Aorta (tissue), 5 donors: ENCODE data around the gene SYT12. TPM values are rescaled to one million over a fixed set of nuclear protein-coding genes. Genes with fewer than 3 reads are reported as not detected.
A peak's percentile ranks its signal among the peaks of the same experiment; 100 is the strongest.

Experiments used
- ATAC-seq: fragments of 200-7000 bp; cut with Tn5 transposase; one replicate; pipeline ENCODE4 v1.9.1; 2022; ENCODE audit warnings: moderate library complexity; ENCODE audit not compliant: low FRiP score
- DNase-seq, 2 donors: peaks; one replicate each; pipeline ENCODE4 v3.0.0-alpha.2; 2020
- H3K27ac ChIP-seq, 2 donors: one replicate each; pipeline ENCODE4 v1.5.1; 2013; ENCODE audit warnings: low read length in 2 of 2, mild to moderate bottlenecking in 2 of 2, moderate library complexity in 2 of 2, control low read depth in 1 of 2, inconsistent platforms in 1 of 2, low read depth in 1 of 2
- H3K27me3 ChIP-seq, 2 donors: one replicate each; pipeline ENCODE4 v1.6.1; 2013; ENCODE audit warnings: control low read depth in 1 of 2, low read length in 1 of 2, mild to moderate bottlenecking in 1 of 2, moderate library complexity in 1 of 2; ENCODE audit not compliant: insufficient read depth in 2 of 2, control insufficient read depth in 1 of 2
- H3K36me3 ChIP-seq, 2 donors: one replicate each; pipeline ENCODE4 v1.6.1; 2013; ENCODE audit warnings: control low read depth in 1 of 2, low read length in 1 of 2, mild to moderate bottlenecking in 1 of 2; ENCODE audit not compliant: insufficient read depth in 2 of 2, control insufficient read depth in 1 of 2
- H3K4me1 ChIP-seq, 2 donors: one replicate each; pipeline ENCODE4 v1.6.1; 2013; ENCODE audit warnings: low read length in 2 of 2, control low read depth in 1 of 2, mild to moderate bottlenecking in 1 of 2, moderate library complexity in 1 of 2; ENCODE audit not compliant: insufficient read depth in 2 of 2, control insufficient read depth in 1 of 2
- H3K4me3 ChIP-seq, 2 donors: one replicate each; pipeline ENCODE4 v1.5.1; 2013; ENCODE audit warnings: low read length in 2 of 2, control low read depth in 1 of 2, mild to moderate bottlenecking in 1 of 2
- H3K9me3 ChIP-seq: one replicate; pipeline ENCODE4 v1.6.1; 2013; ENCODE audit warnings: mild to moderate bottlenecking, low read length; ENCODE audit not compliant: control insufficient read depth
- WGBS, 2 donors: extraction: QIAGEN DNeasy Blood & Tissue Kit; methylation state at CpG; one replicate each; pipeline ENCODE4 v1.1.7; 2013; 5-methylcytosine and 5-hydroxymethylcytosine counted together
- intact Hi-C, 2 donors: fragments of 100-400 bp; cut with DNase I; formaldehyde crosslinking; loops; one replicate each; pipeline versions ENCODE4 v1.14.2 to v1.15.0; 2022
- polyA plus RNA-seq, 2 donors: library from polyadenylated mRNA; stranded (reverse); fragments of 200-250 nt; gene quantifications; one replicate each; pipeline ENCODE4 v1.2.3, GENCODE V29; 2013
- total RNA-seq, 2 donors: library from RNA; stranded (reverse); fragmentation: NEBNext Ultra II Directional; extraction: Animal tissue kit (Norgen Biotek cat#: 25700); gene quantifications; one replicate each; pipeline ENCODE4 v1.2.1, GENCODE V29; 2021
- donor health status: healthy with polysubstance abuse.
- donor health status: Bipolar disorder and iron deficiency.
- donor health status: DM: no; HTN: no; CAD: no.
- donor health status: DM: no; HTN: no; CAD: no.
- donor health status: DM: yes; HTN: yes; CAD: no.

The SYT12 gene
- total and polyA plus RNA-seq, 4 donors = 1.4 to 5.5 (median 4.2) TPM

DNA sequence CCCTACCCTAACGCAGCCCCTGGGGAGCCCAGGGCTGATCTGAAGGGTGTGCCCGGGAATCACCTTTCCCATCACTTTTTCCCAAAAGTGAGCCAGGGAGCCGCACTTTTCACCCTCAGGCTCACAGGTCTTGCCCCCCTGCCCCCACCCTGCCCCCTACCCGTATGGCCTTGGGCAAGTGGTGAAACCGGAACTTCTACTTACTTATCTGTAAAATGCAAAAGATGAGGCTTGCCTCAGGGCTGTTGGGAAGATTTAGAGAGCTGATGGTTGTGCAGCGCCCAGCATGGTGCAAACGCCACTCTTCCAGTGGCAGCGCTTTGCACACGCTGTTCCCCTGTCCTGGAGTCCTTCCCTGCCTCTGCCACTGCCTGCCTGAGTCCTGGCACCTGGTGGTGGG is 8.0 kb downstream of the SYT12 start:
- intact Hi-C loops = loop anchor here in 1 of 2 donors (5.0 kb wide), 1 partner anchor 49 kb away; no protein-coding TSS in a partner anchor
- no peaks in the 10 kb centered on the region for H3K9me3 ChIP-seq
- H3K27me3 ChIP-seq = no peaks in the 10 kb centered on the region
- no peaks in the 10 kb centered on the region for H3K36me3 ChIP-seq
- no peak overlapping the region for H3K4me3 ChIP-seq
- H3K4me1 ChIP-seq = no peaks in the 10 kb centered on the region
- WGBS, 2 donors = 88 to 89% methylated on average over 9 of the region's 9 CpGs
- DNase-seq = no peak
- no peak overlapping the region for H3K27ac ChIP-seq
- ATAC-seq = no peak

GRCh38 chr11:67031791-67032561 is 9.0 kb downstream of the SYT12 start:
- Histone ChIP-seq H3K4me1 (no peaks in the 10 kb centered on the region), H3K9me3 (no peaks in the 10 kb centered on the region), H3K27ac (no peak overlapping the region), H3K36me3 (no peaks in the 10 kb centered on the region), H3K4me3 (no peak overlapping the region), H3K27me3 (no peaks in the 10 kb centered on the region)
- no peak for DNase-seq
- intact Hi-C loops = loop anchor here in 1 of 2 donors (5.0 kb wide), 1 partner anchor 50 kb away; no protein-coding TSS in a partner anchor
- ATAC-seq = no peak
- WGBS, 2 donors = 84% methylated on average over 23 of the region's 23 CpGs

DNA sequence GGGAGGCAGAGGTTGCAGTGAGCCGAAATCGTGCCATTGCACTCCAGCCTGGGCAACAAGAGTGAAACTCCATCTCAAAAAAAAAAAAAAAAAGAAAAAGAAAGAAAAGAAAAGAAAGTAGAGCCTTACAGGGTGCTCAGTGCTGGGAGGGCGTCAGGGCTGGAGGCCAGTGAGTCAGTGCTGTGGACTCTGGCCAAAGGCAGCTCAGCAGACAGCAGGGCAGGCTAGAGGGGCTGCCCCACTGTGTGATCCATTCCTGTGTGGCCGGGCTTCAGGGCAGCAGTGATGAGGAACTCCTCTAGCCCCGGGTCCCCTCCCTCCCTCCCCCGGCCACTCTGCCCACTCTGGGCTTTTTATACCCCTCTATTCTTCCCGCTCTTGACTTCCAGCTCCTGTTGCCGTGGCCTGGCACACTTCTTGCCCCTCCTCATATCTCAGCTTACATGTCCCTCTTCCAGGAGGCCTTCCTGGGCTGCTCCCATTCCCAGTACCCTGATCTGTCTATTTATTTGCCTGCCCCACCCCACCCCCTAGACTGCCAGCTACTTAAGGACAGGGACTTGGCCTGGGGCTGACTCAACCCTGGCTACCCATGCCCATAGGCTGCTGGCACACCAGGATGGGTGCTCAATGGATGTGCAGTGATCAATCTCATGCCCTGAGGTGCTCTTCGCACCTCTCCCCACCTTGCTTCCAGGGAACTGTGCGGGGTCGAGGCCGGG is 10.1 kb downstream of the SYT12 start:
- 39 to 53% methylated on average over 9 to 12 of the region's 12 CpGs for WGBS, 2 donors
- no peaks in the 10 kb centered on the region for H3K36me3 ChIP-seq
- ATAC-seq = peak; percentile 85
- peak overlapping the region in 1 of 2 donors; percentile 9 for H3K27ac ChIP-seq
- no peak overlapping the region for H3K4me3 ChIP-seq
- H3K4me1 ChIP-seq = no peaks in the 10 kb centered on the region
- intact Hi-C loops = loop anchor here in 1 of 2 donors (5.0 kb wide), 1 partner anchor 51 kb away; no protein-coding TSS in a partner anchor
- H3K27me3 ChIP-seq = no peaks in the 10 kb centered on the region
- peak; percentile 90 to 91 for DNase-seq
- H3K9me3 ChIP-seq = no peaks in the 10 kb centered on the region

GRCh38 chr11:67033661-67034166 is 10.8 kb downstream of the SYT12 start:
- WGBS, 2 donors = 17 to 19% methylated on average over 8 of the region's 8 CpGs

DNA sequence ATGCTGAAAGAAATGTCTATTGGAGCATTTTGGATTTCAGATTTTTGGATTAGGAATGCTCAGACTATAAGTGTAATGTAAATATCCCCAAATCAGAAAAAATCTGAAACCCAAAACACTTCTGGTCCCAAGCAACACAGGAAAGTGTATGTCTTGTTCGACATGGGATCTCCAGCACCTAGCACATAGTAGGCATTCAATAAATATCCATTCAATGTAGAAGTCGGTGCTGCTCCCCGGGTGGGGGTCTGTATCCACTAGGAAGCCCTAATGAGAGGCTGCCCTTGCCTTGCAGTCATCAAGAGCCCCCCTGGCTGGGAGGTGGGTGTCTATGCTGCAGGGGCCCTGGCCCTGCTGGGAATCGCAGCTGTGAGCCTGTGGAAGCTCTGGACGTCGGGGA is 11.4 kb downstream of the SYT12 start:
- H3K27ac ChIP-seq = no peak overlapping the region
- H3K36me3 ChIP-seq = no peaks in the 10 kb centered on the region
- H3K4me1 ChIP-seq = no peaks in the 10 kb centered on the region
- no peak overlapping the region for H3K4me3 ChIP-seq
- WGBS, 2 donors = 85% methylated on average over 6 of the region's 6 CpGs
- intact Hi-C loops = loop anchor here in 1 of 2 donors (5.0 kb wide), 1 partner anchor 52 kb away; no protein-coding TSS in a partner anchor
- H3K27me3 ChIP-seq = no peaks in the 10 kb centered on the region
- ATAC-seq = no peak
- H3K9me3 ChIP-seq = no peaks in the 10 kb centered on the region
- DNase-seq = no peak

More at GRCh38 chr11:67033661-67034166, 10.8 kb downstream of the SYT12 start:
- no peaks in the 10 kb centered on the region for H3K36me3 ChIP-seq
- no peak overlapping the region for H3K27ac ChIP-seq
- no peaks in the 10 kb centered on the region for H3K9me3 ChIP-seq
- H3K4me3 ChIP-seq = no peak overlapping the region
- ATAC-seq (peak; percentile 42), DNase-seq (no peak)
- H3K4me1 ChIP-seq = no peaks in the 10 kb centered on the region
- intact Hi-C loops = loop anchor here in 1 of 2 donors (5.0 kb wide), 1 partner anchor 51 kb away; no protein-coding TSS in a partner anchor
- H3K27me3 ChIP-seq = no peaks in the 10 kb centered on the region

- Histone ChIP-seq H3K4me1 (no peaks in the 10 kb centered on the region), H3K9me3 (no peaks in the 10 kb centered on the region), H3K36me3 (no peaks in the 10 kb centered on the region), H3K4me3 (no peak overlapping the region), H3K27me3 (no peaks in the 10 kb centered on the region), H3K27ac (no peak overlapping the region)
- DNase-seq = no peak
- ATAC-seq = no peak
- intact Hi-C loops = no loop called here
- WGBS, 2 donors = 85 to 88% methylated on average over 12 of the region's 12 CpGs
Measured at GRCh38 chr11:67040147-67040546, 17.2 kb downstream of the SYT12 start.

- Histone ChIP-seq H3K4me1 (no peaks in the 10 kb centered on the region), H3K27ac (no peak overlapping the region), H3K4me3 (no peak overlapping the region), H3K27me3 (no peaks in the 10 kb centered on the region), H3K36me3 (no peaks in the 10 kb centered on the region), H3K9me3 (no peaks in the 10 kb centered on the region)
- ATAC-seq (no peak), DNase-seq (peak in 1 of 2 donors; percentile 25)
- WGBS, 2 donors = 67 to 77% methylated on average over 3 of the region's 3 CpGs
- intact Hi-C loops = no loop called here
Measured at GRCh38 chr11:67041602-67042001, 18.7 kb downstream of the SYT12 start.

DNA sequence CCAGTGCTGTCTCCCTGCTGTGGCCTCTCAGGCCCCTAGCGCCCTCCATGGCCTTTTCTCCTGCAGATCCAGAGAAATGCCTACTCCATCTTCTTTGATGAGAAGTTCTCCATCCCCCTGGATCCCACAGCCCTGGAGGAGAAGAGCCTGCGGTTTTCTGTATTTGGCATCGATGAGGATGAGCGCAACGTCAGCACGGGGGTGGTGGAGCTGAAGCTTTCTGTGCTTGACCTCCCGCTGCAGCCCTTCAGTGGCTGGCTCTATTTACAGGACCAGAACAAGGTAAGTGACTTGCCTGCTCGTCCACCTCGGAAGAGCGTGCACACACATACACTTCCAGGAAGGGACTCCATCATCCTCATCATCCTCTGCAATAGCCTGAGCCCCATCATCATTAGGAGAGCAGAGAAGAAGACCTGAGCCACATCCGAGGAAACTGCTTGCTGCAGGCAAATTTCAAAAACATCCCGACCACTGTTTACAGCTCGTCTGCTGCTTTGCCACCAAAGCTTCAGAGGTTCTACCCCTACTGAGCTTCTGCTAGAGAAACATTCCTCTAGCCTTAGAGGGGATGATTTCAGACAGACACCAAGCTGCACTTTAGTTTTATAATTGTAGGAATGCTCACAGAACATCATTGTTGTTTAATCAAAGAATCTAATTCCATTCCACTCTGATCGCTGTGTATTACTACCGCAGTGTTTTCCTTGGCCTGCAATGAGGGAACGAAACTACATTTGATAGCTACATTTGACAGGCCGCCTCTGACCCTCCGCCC is 20.8 kb downstream of the SYT12 start:
- no peaks in the 10 kb centered on the region for H3K9me3 ChIP-seq
- H3K4me1 ChIP-seq = no peaks in the 10 kb centered on the region
- H3K4me3 ChIP-seq = no peak overlapping the region
- intact Hi-C loops = no loop called here
- no peaks in the 10 kb centered on the region for H3K36me3 ChIP-seq
- ATAC-seq = no peak
- H3K27me3 ChIP-seq = no peaks in the 10 kb centered on the region
- peak in 1 of 2 donors; percentile 21 for DNase-seq
- WGBS, 2 donors = 84 to 88% methylated on average over 18 of the region's 18 CpGs
- no peak overlapping the region for H3K27ac ChIP-seq
